ENCODE data around the gene CCL1. TPM values are rescaled to one million over a fixed set of nuclear protein-coding genes. Genes with fewer than 3 reads are reported as not detected.

The CCL1 gene
- total and polyA plus RNA-seq, 9 of the 15 experiments (the other 6 are each of a cell fraction or from before 2014, with no cell fraction given), result 0.45 TPM; not detected in 8

GRCh38 chr17:34369571-34369970, 6.5 kb upstream of the CCL1 start:
- intact Hi-C loops (cut with micrococcal nuclease) (no loop called here), in situ Hi-C loops (cut with MboI) (no loop called here)
- ChIA-PET CTCF (ENCODE audit: low intra/inter-chr PET ratio) (no interaction called here), POLR2A (no interaction called here)
- no peak overlapping the region for H3K9ac ChIP-seq (ENCODE audit: insufficient read depth in 1 of 2, low read depth in 2 of 2, low read length in 2 of 2)
- no peaks in the 10 kb centered on the region for H3K79me2 ChIP-seq (ENCODE audit: control insufficient read depth, insufficient read depth, low read length)
- no peak overlapping the region for H2AFZ ChIP-seq (ENCODE audit: low read depth, low read length)
- H3K9me1 ChIP-seq (ENCODE audit: control insufficient read depth, insufficient read depth, low read length), result no peaks in the 10 kb centered on the region
- ATAC-seq, result no peak
- H3K27ac ChIP-seq (ENCODE audit: extremely low read depth, low read depth, low read length), result no peak overlapping the region
- no peak overlapping the region for H3K4me3 ChIP-seq
- TF ChIP-seq LEF1 (IDR thresholded peaks at IDR 0.05) (no peak), NR2C1 (IDR thresholded peaks at IDR 0.05) (no peak), NR2C1 (tag; IDR thresholded peaks at IDR 0.05) (no peak), SOX6 (IDR thresholded peaks at IDR 0.05) (no peak), IRF1 (CRISPR knock-in tag; IDR thresholded peaks at IDR 0.05; ENCODE audit: borderline replicate concordance) (no peak), KAT2B (IDR thresholded peaks at IDR 0.05; ENCODE audit: low read depth, low read length) (no peak)
- H3K4me2 ChIP-seq (ENCODE audit: insufficient read depth, low read length), result no peak overlapping the region
- 27% methylated on average over 3 of the region's 3 CpGs for WGBS (ENCODE audit: insufficient coverage, low coverage, missing lambda C conversion rate)
- no peaks in the 10 kb centered on the region for H4K20me1 ChIP-seq (replicated peaks; ENCODE audit: control insufficient read depth, insufficient read depth, low read length)
- H3K36me3 ChIP-seq (ENCODE audit: control insufficient read depth, insufficient read depth, low read length), result no peaks in the 10 kb centered on the region
- BruUV-seq (replicated peaks), result no TSS peak
- FAIRE-seq, result no peak
- peaks cover 0 to 6% of the 10 kb centered on the region in 2 experiments; a peak in 2 of 5 replicates for H3K27me3 ChIP-seq (ENCODE audit: control insufficient read depth in 2 of 2, insufficient read depth in 2 of 2, low read length in 2 of 2)
- H3K9me3 ChIP-seq (replicated peaks; ENCODE audit: control insufficient read depth, insufficient read depth, low read depth, low read length), result no peaks in the 10 kb centered on the region
- DNase-seq (ENCODE audit: extremely low read depth in 1 of 4, low spot score in 3 of 4), result no peak
- H3K4me1 ChIP-seq (replicated peaks in 1 of 2; ENCODE audit: control insufficient read depth in 2 of 2, insufficient read depth in 2 of 2, low read length in 2 of 2), result no peaks in the 10 kb centered on the region; a peak in 1 of 5 replicates

Measured in K562 (cell line).